H7 (cell line): ENCODE results near the gene FARS2. TPM values are rescaled to one million over a fixed set of nuclear protein-coding genes. Genes with fewer than 3 reads are reported as not detected.

Experiments used
- DNase-seq: peaks from one replicate; pipeline ENCODE4 v3.0.0; 2012
- H3K27me3 ChIP-seq: 2 replicates; pipeline ENCODE4 v1.6.0; 2011; ENCODE audit warnings: mild to moderate bottlenecking, low read length; ENCODE audit not compliant: control insufficient read depth, insufficient read depth
- H3K36me3 ChIP-seq: replicated peaks from 2 replicates; pipeline ENCODE4 v1.5.1; 2011; ENCODE audit warnings: low read length; ENCODE audit not compliant: control insufficient read depth, insufficient read depth
- H3K4me3 ChIP-seq: 2 replicates; pipeline ENCODE4 v1.5.1; 2011; ENCODE audit warnings: low read depth, mild to moderate bottlenecking, control low read depth, low read length, moderate library complexity; ENCODE audit not compliant: insufficient read depth
- total RNA-seq: library from RNA; depleted of rRNA; stranded (reverse); fragments of >200 nt; shearing (Covaris generic); gene quantifications from 2 replicates; pipeline ENCODE4 v1.2.3, GENCODE V29; 2014

The FARS2 gene
- total RNA-seq, 1 experiment from 2014 or later, result 27.1 TPM

GRCh38 chr6:5338177-5338960, 77.1 kb downstream of the FARS2 start:
- Histone ChIP-seq H3K36me3 (no peaks in the 10 kb centered on the region), H3K27me3 (no peaks in the 10 kb centered on the region), H3K4me3 (no peak overlapping the region)
- peak; percentile 11 for DNase-seq

DNA sequence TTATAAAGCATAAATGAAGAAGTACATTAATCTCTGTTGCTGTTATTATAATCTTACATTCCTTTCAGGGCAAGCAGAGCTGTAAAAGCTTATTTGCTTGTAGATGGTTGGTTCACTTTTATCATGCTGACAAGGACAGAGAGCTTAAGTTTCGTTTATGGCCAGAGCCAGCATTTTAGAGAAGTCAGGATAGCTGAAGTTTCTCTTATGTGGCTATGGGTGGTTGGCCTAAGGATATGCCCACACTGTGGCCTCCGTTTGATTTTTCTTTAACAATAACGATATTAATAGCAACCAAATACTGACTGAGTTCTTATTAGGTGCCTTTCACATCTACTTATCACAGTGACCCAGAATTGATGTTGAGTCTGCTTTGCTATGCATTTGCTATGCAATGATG, 78.5 kb downstream of the FARS2 start:
- Histone ChIP-seq H3K4me3 (no peak overlapping the region), H3K27me3 (no peaks in the 10 kb centered on the region), H3K36me3 (no peaks in the 10 kb centered on the region)
- no peak for DNase-seq

DNA sequence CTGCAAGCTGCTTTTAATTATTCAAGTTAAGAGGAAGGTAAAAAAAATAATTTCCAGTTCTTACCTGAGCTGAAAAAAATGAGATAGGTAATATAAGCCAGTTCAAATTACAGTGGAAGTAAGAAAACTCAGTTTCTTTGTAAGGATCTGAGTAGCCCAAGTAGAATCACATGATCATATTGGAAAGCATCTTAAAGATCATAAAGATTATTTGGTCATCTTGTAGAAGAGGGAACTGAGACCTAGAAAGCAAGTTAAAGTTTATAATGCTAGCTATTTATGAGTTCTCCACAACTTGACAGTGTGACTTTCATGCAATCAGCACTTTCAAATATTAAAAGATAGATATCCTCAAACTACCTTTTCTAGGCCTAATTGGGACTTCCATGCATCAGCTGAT, 80.5 kb downstream of the FARS2 start:
- H3K27me3 ChIP-seq, result no peaks in the 10 kb centered on the region
- H3K4me3 ChIP-seq, result no peak overlapping the region
- no peaks in the 10 kb centered on the region for H3K36me3 ChIP-seq
- no peak for DNase-seq

DNA sequence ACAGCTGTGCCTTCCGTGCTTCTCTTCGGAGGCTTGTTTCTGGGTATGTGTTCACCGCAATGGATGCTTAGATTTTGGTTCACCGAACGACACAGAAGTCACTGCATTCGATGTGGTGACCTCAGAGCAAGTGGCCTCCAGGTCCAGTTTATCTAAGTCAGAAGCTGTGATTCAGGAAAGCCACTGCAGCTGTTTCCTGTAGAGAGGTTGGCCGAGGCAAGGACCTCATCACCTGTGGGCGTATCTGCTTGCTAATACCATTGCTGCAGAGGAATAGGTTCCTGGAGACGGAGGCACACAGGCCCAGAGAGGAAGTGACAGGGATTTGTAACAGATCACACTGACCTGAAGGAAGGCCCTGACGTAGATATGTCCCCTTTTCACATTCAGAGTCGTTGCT, 82.7 kb downstream of the FARS2 start:
- no peaks in the 10 kb centered on the region for H3K27me3 ChIP-seq
- peak; percentile 9 for DNase-seq
- no peak overlapping the region for H3K4me3 ChIP-seq
- H3K36me3 ChIP-seq, result no peaks in the 10 kb centered on the region

DNA sequence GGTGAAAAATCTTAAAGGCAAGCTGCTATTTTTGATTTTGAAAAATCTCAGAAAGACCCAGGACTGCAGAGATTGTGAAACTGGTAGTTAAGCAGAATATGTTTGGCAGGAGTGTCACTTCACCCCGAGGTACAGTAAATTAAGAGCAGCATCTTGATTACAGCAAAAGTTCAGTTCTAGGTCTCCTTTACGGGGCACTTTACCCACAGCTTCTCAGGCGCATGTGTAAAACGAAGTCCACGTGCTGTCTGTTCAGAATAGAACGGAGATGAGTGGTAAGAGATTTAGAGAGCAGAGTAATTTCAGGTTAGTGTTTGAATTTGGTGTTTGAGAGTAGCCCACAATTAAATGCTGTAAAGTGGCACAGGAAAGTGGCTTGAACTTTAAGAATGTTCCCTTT, 84.0 kb downstream of the FARS2 start:
- DNase-seq, result no peak
- Histone ChIP-seq H3K27me3 (no peaks in the 10 kb centered on the region), H3K4me3 (no peak overlapping the region), H3K36me3 (no peaks in the 10 kb centered on the region)

DNA sequence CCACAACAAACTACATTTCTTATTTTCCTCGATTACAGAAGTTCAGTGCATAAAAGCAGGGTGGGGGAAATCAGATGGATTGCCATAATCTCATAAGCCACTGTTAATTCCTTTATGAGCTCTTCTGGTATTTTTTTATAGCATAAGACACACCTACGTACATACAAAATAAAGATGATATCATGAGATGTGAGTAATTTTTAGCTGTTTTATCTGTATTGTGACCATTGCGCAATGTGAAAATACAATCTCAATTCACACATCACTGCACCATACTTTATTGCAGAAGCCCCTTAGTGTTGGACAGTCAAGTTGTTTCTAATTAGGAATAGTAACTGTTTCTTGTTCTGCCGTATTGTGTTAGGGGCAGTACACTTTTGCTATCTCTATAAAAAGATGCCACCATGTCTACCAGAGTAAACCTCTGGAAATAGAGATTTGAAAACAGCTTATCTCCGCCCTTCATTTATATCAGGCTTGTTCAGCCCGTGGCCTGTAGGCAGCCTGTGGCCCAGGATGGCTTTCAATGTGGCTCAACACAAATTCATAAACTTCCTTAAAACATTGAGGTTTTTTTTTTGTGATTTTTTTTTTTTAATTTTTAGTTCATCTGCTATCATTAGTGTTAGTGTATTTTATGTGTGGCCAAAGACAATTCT, 90.4 kb downstream of the FARS2 start:
- Histone ChIP-seq H3K36me3 (no peaks in the 10 kb centered on the region), H3K27me3 (no peaks in the 10 kb centered on the region), H3K4me3 (no peak overlapping the region)
- no peak for DNase-seq

- Histone ChIP-seq H3K4me3 (no peak overlapping the region), H3K27me3 (no peaks in the 10 kb centered on the region), H3K36me3 (no peaks in the 10 kb centered on the region)
- no peak for DNase-seq
These were observed 92.7 kb downstream of the FARS2 start for GRCh38 chr6:5353971-5354370.

DNA sequence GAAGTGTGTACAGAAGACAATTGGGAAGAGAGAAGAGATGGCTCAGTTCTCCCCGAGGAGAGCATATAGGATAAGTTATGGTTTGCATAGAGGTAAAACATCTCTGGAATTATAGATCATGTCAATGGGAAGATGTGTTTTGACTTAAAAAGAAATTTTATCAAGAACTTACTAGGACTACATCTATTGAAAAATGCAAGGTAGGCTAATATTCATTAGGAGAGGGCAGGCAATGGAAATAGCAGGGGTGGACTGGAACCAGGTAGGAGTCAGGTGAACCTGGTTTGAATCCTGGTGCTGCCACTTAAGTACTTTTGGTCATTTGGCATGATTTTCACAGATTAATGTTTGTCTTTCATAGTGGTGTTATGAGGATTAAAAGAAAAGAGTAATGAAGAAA, 96.2 kb downstream of the FARS2 start:
- Histone ChIP-seq H3K4me3 (no peak overlapping the region), H3K27me3 (no peaks in the 10 kb centered on the region), H3K36me3 (no peaks in the 10 kb centered on the region)
- DNase-seq, result no peak

DNA sequence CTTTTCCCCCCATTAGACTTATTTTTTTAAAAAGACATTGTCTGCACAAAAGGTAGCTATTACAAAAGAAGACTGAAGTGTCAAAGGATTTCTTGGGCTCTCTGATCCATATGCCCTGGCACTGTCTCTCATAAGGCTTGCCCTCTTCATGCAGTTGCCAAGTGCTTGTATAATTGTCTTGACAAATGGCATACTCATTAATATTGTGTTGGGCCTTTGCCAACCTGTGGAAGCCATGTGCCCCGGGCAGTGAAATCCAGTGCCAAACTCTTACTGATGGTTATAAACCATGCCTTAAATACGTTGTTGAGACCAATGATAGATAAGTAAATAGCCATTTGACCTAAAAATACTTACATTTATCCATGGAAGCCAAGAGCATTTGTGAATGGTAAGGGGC, 98.1 kb downstream of the FARS2 start:
- no peak for DNase-seq
- H3K4me3 ChIP-seq, result no peak overlapping the region

GRCh38 chr6:5361396-5361795, 100.1 kb downstream of the FARS2 start:
- no peak for DNase-seq
- no peaks in the 10 kb centered on the region for H3K36me3 ChIP-seq
- no peak overlapping the region for H3K4me3 ChIP-seq
- H3K27me3 ChIP-seq, result no peaks in the 10 kb centered on the region

More for the DNA sequence above, 98.1 kb downstream of the FARS2 start:
- H3K36me3 ChIP-seq, result no peaks in the 10 kb centered on the region
- no peaks in the 10 kb centered on the region for H3K27me3 ChIP-seq

DNA sequence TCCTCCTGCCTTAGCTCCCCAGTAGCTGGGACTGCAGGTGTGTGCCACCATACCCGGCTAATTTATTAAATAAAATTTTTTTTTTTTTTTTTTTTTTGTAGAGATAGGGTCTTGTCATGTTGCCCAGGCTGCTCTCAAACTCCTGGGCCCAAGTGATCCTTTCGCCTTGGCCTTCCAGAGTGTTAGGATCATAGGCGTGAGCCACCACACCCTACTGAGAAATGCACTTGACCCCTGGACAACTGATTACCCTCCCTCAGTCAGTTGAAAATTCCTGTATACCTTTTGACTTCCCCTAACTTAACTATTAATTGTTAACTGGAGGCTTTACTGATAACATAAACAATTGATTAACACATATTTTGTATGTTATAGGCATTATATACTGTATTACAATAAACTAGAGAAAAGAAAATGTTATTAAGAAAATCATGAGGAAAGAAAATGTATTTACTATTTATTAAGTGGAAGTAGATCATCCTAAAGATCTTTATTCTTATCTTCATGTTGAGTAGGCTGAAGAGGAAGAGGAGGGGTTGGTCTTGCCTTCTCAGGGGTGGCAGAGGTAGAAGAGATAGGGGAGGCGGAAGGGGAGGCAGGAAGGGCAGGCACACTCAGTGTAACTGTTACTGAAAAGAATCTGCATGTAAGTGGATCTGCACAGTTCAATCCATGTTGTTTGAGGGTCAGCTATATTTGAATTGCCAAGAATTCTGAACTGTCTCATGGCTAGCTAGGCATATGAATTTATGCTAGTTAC, 104.3 kb downstream of the FARS2 start:
- DNase-seq, result no peak
- Histone ChIP-seq H3K36me3 (no peaks in the 10 kb centered on the region), H3K27me3 (no peaks in the 10 kb centered on the region), H3K4me3 (no peak overlapping the region)

- no peaks in the 10 kb centered on the region for H3K36me3 ChIP-seq
- DNase-seq, result no peak
These were observed 105.6 kb downstream of the FARS2 start for GRCh38 chr6:5366941-5367340.

DNA sequence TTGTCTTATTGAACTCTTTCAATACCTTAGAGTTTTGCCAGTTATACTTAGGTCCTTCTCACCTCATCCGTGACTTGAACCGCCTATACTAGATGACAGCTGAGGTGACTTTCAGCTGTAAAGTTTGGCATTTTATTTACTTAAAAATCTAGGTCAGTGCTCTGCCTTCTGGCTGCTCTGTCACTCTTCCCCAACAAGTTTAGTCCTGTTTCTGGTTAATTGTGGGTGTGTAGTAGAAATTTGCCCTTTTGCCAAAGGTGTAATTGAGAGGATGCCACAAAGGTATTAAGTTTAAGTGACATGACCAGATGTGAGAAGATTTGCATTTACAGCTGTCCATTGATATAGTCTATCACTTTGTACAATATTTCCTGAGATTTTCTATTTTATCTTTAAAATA, 106.2 kb downstream of the FARS2 start:
- no peak overlapping the region for H3K4me3 ChIP-seq
- DNase-seq, result no peak
- H3K27me3 ChIP-seq, result no peaks in the 10 kb centered on the region
- no peaks in the 10 kb centered on the region for H3K36me3 ChIP-seq

More at GRCh38 chr6:5366941-5367340, 105.6 kb downstream of the FARS2 start:
- H3K4me3 ChIP-seq, result no peak overlapping the region
- H3K27me3 ChIP-seq, result no peaks in the 10 kb centered on the region

DNA sequence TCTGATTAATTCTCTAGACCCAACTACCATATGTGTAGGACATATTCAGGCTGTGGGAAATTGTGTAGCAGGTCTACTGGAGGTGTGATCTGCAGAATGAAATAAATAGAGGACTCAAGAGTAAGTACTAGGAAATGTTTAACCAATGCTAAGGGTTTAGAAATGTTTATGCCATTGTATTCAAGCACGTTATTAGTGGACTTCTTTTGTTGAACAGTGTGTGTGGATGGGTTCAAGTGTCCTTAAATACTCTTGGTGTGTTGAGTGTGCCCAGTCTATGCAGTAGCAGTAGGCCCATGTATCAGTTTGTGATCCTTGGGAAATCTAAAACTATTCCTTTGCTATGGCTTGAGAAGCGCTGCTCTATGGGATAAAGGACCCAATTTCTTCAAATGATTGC, 112.1 kb downstream of the FARS2 start:
- DNase-seq, result no peak
- Histone ChIP-seq H3K4me3 (no peak overlapping the region), H3K27me3 (no peaks in the 10 kb centered on the region), H3K36me3 (no peaks in the 10 kb centered on the region)

DNA sequence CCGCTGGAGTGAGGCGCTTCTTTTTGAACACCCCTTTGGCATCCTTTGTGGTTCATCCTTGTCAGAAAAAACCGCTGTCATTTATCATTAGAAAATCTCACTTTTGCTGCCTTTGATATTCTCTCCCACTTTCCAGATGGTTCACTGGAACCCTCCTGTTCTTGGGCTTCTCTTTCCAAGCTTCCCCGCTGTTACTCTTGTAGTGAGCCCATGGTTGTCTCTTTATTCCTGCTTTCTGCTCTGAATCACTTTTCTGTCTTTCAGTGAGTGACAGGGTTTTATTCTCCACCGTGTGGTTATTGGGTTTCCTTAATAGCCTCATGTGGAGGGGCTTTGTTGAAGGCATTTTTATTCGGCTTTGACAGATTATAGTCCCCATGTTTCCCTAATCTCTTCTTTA, 117.0 kb downstream of the FARS2 start:
- DNase-seq, result peak; percentile 10
- Histone ChIP-seq H3K27me3 (no peaks in the 10 kb centered on the region), H3K4me3 (no peak overlapping the region), H3K36me3 (no peaks in the 10 kb centered on the region)
